ENCODE results near the gene MAOA.

GRCh38 chrX:43735957-43736356 is 79.9 kb downstream of the MAOA start:
- no peak for TF ChIP-seq CTCF (IDR thresholded peaks at IDR 0.05; ENCODE audit: low read depth, low read length)
- no peak for TF ChIP-seq MAX (IDR thresholded peaks at IDR 0.05; ENCODE audit: low read depth, low read length)
- no peak for TF ChIP-seq POLR2A (IDR thresholded peaks at IDR 0.05; ENCODE audit: extremely low read depth, insufficient read length)
- no peak for TF ChIP-seq MYC (IDR thresholded peaks at IDR 0.05; ENCODE audit: low read depth, low read length)

Data from NB4 (cell line).